Glomerular visceral epithelial cell (primary cell): Measurements from ENCODE around the gene SRSF4.

Source experiments
- DNase-seq: peaks from one replicate; pipeline ENCODE4 v3.0.0-alpha.2; 2016; ENCODE audit errors: extremely low spot score

SRSF4 gene

GRCh38 chr1:29200906-29201594 is 19.4 kb upstream of the SRSF4 start:
- DNase-seq: no peak

DNA sequence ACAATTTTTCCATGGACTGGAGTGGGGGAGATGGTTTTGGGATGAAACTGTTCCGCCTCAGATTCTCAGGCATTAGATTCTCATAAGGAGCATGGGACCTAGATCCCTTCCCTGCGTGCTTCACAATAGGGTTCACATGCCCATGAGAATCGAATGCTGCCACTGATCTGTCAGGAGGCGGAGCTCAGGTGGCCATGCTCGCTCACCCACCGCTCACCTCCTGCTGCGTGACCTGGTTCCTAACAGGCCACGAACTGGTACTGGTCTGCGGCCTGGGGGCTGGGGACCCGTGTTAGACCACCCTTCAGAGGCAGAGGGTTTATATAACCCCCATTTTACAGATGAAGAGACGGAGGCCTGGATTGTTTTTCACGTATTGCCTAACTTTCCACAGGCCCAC is 16.3 kb upstream of the SRSF4 start:
- no peak for DNase-seq

DNA sequence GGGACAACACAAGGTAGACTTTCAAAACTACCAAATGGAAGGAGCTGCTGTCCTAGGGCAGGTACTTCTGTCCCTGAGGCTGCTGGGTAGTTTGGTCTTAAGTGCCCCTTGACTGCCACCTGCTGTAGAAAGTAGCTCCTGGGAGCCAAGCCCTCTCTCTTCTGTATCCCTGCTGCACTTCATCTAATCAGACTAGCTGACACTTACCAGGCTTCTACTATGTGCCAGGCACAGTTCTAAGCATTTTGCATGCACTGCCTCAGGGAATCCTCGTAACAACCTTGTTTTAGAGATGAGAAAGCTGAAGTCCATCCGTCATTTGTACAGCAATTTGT is 15.9 kb upstream of the SRSF4 start:
- DNase-seq: peak; percentile 56

- peak; percentile 59 for DNase-seq
Measured at GRCh38 chr1:29196863-29197589, 15.3 kb upstream of the SRSF4 start.

- peak; percentile 94 for DNase-seq
Measured at GRCh38 chr1:29195881-29196291, 14.2 kb upstream of the SRSF4 start.

- no peak for DNase-seq
Measured at GRCh38 chr1:29193879-29194455, 12.3 kb upstream of the SRSF4 start.

DNA sequence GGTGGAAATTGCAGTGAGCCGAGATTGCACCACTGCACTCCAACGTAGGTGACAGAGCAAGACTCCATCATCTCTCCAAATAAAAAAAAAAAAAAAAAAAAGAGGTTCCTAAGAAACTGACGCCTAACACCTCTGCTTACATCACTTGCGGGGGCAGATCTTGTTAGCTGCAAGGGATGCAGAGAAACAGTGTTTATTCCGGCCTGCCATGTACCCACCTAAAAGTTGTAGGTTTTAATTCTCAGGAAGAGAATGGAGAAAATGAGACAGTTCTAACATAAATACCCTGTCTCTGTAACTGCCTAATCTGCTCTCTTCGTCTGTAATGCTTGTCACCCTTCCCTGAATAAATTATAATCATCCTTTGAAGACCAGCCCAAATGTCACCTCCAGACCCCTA is 9.0 kb upstream of the SRSF4 start:
- no peak for DNase-seq

GRCh38 chr1:29186707-29187106 is 5.0 kb upstream of the SRSF4 start:
- no peak for DNase-seq

DNA sequence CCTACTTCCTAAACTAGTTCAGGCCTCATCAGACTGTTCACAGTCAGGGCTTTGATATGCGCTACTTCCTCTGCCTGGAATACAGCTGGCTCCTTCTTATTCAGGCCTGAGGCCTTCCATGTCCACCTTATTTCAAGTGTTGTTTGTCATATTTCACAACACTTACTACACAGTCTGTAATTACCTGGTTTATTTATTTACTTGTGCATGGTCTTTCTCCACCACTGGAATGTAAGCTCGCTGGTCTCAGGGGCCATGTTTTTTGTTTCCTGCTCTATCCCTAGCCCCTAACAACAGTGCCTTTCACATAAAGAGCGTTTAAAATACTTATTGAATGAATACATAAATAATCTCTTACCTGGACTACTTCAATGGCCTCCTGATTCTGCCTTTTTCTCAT is 4.6 kb upstream of the SRSF4 start:
- no peak for DNase-seq

- DNase-seq: no peak
Measured at GRCh38 chr1:29183287-29183686, 1.6 kb upstream of the SRSF4 start.

- no peak for DNase-seq
Measured at GRCh38 chr1:29180497-29181412, 945 bp downstream of the SRSF4 start.

GRCh38 chr1:29179641-29180184 is 2.0 kb downstream of the SRSF4 start:
- DNase-seq: no peak

GRCh38 chr1:29177022-29177705 is 4.5 kb downstream of the SRSF4 start:
- no peak for DNase-seq

DNA sequence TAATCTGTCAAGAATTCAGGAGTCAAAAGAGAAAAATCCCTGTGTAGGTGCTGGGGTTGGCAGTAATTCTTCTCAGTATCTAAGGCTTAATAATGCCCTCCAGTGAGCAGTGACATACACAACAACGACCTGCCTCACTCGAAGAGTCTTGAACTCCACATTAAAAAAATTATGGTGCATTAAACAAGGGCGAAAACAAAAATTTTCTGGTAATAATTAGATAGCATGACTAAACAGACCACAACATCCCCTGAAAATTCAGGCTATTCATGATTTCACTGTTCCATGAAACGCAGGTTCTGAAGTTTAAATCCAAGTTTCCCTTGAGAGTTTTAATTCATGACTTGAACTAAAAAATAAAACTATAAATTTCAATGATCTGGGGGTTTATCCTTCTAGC is 5.1 kb downstream of the SRSF4 start:
- DNase-seq: peak; percentile 46

- no peak for DNase-seq
Measured at GRCh38 chr1:29172415-29172939, 9.2 kb downstream of the SRSF4 start.

- no peak for DNase-seq
Measured at GRCh38 chr1:29171521-29171920, 10.2 kb downstream of the SRSF4 start.

DNA sequence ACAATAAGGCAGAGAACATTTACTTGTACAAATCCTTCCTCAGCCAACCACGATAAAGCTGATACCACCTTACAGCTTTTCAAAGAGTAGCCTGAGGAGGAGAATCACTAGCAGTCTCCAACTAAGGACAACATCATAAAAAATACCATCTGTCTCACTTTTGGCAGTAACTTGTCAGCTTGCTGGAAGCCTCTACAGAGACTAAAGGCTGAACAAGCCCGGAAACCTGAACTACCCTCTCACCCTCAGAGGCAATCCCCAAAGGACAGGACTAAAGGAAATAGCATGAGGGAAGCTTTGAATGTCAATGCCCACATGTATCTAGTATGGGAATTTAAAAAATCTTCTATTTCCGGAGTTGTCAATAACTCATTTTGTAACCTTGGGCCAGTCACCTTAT is 10.6 kb downstream of the SRSF4 start:
- no peak for DNase-seq

- DNase-seq: no peak
Measured at GRCh38 chr1:29169976-29170375, 11.7 kb downstream of the SRSF4 start.

DNA sequence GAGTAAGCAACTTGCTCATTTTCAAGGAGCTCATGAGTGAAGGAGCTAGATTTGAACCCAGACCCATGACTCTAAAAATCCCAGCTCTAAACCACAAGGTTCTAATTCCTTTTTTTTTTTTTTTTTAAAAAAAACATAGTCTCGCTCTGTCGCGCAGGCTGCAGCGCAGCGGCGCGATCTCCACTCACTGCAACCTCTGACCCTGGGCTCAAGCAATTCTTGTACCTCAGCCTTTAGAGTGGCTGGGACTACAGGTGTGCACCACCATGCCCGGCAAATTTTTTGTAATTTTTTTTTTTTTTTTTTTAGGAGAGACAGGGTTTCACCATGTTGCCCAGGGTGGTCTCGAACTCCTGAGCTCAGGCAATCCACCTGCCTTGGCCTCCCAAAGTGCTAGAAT is 13.8 kb downstream of the SRSF4 start:
- DNase-seq: no peak

- peak; percentile 33 for DNase-seq
Measured at GRCh38 chr1:29166291-29166878, 15.3 kb downstream of the SRSF4 start.

GRCh38 chr1:29164588-29164987 is 17.1 kb downstream of the SRSF4 start:
- DNase-seq: no peak
